GM19438 (cell line): ENCODE results near the gene STARD3.

Experiments
- ATAC-seq: cut with Tn5 transposase; IDR thresholded peaks from one replicate; pipeline ENCODE4 v1.9.1; 2021; ENCODE audit warnings: low read depth; ENCODE audit not compliant: unreplicated experiment

The STARD3 gene

GRCh38 chr17:39658346-39658745 lies 21.4 kb downstream of the STARD3 start:
- no peak for ATAC-seq

DNA sequence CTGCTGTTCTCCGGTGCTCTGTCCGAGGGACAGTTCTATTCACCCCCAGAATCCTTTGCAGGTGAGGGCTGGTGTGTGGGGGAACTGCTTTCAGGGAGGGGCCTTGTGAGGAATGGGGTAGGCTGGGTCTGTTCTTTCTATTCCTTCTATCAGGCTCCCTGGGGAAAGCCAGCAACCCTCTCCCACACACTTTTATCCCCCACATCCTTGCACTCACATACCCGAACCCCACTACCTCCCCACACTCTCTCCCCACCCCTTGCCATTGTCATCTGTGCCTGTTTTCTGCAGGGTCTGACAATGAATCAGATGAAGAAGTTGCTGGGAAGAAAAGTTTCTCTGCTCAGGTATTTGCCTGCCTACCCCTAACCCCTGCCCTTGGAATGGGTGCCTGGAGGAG lies 21.8 kb downstream of the STARD3 start:
- no peak for ATAC-seq

DNA sequence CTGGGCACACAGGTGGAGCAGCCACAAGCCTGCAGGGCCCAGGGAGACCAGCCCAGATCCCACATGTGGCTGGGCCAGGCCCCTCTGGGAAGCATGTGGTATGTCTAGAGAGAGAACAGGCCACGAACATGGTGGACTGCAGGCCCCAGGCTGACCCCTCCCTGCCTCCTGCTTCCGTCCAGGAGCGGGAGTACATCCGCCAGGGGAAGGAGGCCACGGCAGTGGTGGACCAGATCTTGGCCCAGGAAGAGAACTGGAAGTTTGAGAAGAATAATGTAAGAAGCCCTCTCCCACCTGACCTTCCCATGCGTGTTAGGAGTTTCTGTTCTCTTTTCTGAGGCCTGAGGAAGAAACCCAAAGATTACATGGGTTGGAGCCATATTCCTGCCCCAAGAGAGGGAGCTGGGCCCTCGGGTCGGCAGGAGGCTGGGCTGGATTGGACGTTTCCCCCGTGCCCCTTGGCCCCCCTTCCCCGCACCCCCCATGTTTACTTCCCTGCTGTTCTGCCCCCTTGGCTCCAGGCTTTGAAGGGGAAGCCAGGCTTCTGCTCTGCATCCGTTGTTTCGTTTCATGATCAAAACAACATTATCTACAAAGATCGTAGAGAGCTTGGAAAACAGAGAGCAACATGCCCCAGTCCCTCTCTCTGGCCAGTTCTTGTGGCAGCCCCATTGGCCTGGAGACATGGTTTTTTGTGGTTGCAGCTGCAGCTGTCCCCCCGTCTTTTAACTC lies 22.5 kb downstream of the STARD3 start:
- ATAC-seq = no peak

- no peak for ATAC-seq
Measured at GRCh38 chr17:39660011-39660360, 23.0 kb downstream of the STARD3 start.

DNA sequence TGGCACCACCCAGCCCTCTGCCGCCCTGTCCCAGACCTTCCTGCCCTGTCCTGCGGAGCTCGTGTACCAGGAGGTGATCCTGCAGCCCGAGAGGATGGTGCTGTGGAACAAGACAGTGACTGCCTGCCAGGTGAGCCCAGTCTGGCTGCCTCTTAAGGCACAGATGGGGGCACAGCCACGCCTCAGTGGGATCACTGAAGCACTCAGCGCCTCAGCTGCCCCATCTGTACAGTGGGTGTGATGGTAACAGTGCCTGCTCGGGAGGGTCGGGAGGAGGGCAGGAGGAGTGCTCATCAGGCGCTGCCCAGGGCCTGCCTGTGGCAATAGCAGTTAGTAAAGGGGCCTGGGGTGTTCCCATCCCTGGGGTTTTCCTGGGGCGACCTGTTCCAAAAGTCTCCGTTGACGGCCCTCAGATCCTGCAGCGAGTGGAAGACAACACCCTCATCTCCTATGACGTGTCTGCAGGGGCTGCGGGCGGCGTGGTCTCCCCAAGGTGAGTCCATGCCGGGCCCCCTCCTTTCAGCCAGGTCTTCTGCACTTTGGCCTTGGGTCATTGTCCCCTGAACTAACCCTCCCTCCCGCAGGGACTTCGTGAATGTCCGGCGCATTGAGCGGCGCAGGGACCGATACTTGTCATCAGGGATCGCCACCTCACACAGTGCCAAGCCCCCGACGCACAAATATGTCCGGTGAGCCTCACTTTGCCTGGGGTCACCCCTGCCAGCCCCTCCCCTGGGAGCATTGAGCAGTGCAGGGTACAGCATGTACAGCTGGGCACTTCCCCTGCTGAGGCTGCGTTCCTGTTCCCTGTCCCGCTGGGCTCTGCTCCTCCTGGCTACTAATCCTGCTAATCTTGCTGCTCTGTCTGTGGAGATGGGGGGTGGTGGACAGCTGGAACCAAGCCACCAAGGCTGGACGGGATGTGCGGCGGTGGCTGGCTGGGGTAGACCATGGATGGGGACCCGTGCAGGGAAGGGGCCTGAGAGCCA lies 23.7 kb downstream of the STARD3 start:
- ATAC-seq = no peak

GRCh38 chr17:39661744-39662541 lies 25.0 kb downstream of the STARD3 start:
- ATAC-seq = no peak

- ATAC-seq = no peak
Measured at GRCh38 chr17:39662551-39663339, 25.8 kb downstream of the STARD3 start.

GRCh38 chr17:39663340-39663687 lies 26.4 kb downstream of the STARD3 start:
- no peak for ATAC-seq

GRCh38 chr17:39663688-39664580 lies 27.0 kb downstream of the STARD3 start:
- ATAC-seq = no peak

- no peak for ATAC-seq
Measured at GRCh38 chr17:39664581-39665561, 27.9 kb downstream of the STARD3 start, which contains the start of gene TCAP. TSS of gene TCAP (plus strand) at chr17:39665349. CDS start at chr17:39665360, 11 bp downstream.

DNA sequence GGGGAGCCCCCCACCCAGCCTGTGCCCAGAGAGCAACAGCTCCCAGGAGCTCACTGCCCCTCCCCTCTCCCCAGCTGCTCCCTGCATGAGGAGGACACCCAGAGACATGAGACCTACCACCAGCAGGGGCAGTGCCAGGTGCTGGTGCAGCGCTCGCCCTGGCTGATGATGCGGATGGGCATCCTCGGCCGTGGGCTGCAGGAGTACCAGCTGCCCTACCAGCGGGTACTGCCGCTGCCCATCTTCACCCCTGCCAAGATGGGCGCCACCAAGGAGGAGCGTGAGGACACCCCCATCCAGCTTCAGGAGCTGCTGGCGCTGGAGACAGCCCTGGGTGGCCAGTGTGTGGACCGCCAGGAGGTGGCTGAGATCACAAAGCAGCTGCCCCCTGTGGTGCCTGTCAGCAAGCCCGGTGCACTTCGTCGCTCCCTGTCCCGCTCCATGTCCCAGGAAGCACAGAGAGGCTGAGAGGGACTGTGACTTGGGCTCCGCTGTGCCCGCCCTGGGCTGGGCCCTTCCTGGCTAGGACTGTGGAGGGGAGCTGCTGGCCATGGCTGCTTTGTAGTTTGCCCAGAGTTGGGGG lies 28.8 kb downstream of the STARD3 start:
- no peak for ATAC-seq

DNA sequence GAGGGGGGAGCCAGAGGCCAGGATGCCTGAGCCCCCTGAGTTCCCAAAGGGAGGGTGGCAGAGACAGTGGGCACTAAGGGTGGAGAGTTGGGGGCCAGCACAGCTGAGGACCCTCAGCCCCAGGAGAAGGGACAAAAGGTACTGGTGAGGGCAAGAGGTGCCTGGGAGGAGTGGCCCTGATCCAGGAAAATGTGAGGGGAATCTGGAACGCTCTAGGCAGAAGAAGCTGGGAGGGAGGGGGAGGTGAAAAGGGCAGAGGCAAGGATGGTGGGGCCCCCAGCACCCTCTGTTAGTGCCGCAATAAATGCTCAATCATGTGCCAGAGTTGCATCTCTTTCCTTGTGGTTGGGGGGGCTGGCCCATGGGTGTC lies 29.3 kb downstream of the STARD3 start:
- ATAC-seq = no peak

DNA sequence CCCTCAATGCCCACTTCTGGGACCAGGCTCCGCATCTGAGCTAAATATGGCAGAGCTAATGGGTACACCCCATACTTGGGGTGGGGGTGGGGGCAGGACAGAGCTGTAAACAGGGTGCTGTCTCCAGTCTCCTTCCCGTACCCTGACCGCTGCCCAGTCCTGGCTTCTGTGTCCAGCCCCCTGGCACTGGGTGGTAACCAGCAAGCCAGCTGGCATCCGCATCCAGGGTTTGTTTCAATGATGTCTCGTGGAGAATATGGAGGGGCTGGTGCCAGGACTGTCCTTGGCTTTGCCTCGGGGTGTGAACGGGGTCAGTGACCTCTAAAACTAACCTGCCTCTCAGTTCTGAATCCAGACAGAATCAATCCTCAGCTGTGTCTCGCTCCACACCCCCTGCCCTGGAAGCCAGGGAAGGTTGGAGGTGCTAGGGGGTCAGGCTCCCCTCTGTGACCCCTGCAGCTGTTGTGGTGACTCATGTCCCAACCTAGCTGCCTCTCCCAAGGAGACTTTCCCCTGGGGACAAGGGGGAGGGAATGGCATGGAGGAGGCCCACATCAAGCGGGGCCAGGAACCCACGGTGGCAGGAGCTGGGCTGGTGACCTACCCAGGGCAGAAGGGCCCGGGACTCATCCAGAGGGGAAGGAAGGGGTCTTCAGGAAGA lies 29.8 kb downstream of the STARD3 start:
- no peak for ATAC-seq

GRCh38 chr17:39667262-39667944 lies 30.5 kb downstream of the STARD3 start:
- no peak for ATAC-seq

GRCh38 chr17:39667945-39668924 lies 31.3 kb downstream of the STARD3 start, which contains the start of gene PNMT:
TSS of gene PNMT (plus strand) at chr17:39668453. CDS start at chr17:39668476, 23 bp downstream.
- ATAC-seq = no peak
